Activated CD4-positive, alpha-beta T cell treated with anti-CD3 and anti-CD28 coated beads for 4 hours (primary cell): ENCODE measurements around the gene MCHR1.
"Not testable (repeated sequence)": the region's sequence is repeated elsewhere in the genome, so short reads cannot be mapped to it uniquely, and the experiment has no call there.

Experiments
- DNase-seq, 2 donors: peaks; one replicate each; pipeline ENCODE4 v3.0.0-alpha.2; 2020

The MCHR1 gene

GRCh38 chr22:40694411-40694810 lies 15.1 kb downstream of the MCHR1 start:
- DNase-seq, result no peak

- DNase-seq, result no peak
Observed at GRCh38 chr22:40701274-40701673, 22.0 kb downstream of the MCHR1 start.

GRCh38 chr22:40703174-40703573 lies 23.9 kb downstream of the MCHR1 start:
- DNase-seq, result no peak

- DNase-seq, result no peak
Observed at GRCh38 chr22:40703736-40704135, 24.5 kb downstream of the MCHR1 start.

GRCh38 chr22:40705918-40706682 lies 26.8 kb downstream of the MCHR1 start:
- no peak for DNase-seq

GRCh38 chr22:40707154-40707553 lies 27.9 kb downstream of the MCHR1 start:
- no peak for DNase-seq

GRCh38 chr22:40708177-40708576 lies 28.9 kb downstream of the MCHR1 start:
- no peak for DNase-seq

GRCh38 chr22:40709752-40710413 lies 30.6 kb downstream of the MCHR1 start:
- DNase-seq, result no peak

GRCh38 chr22:40712311-40712710 lies 33.0 kb downstream of the MCHR1 start:
- DNase-seq, result no peak

GRCh38 chr22:40714499-40715337 lies 35.4 kb downstream of the MCHR1 start:
- DNase-seq, result no peak

- DNase-seq, result no peak
Observed at GRCh38 chr22:40716116-40716515, 36.8 kb downstream of the MCHR1 start.

- not testable (repeated sequence) for DNase-seq
Observed at GRCh38 chr22:40717657-40718056, 38.4 kb downstream of the MCHR1 start.

- DNase-seq, result no peak
Observed at GRCh38 chr22:40718250-40719204, 39.2 kb downstream of the MCHR1 start.

- DNase-seq, result no peak
Observed at GRCh38 chr22:40719599-40719998, 40.3 kb downstream of the MCHR1 start.

GRCh38 chr22:40720156-40720537 lies 40.9 kb downstream of the MCHR1 start:
- not testable (repeated sequence) for DNase-seq

GRCh38 chr22:40720538-40721256 lies 41.4 kb downstream of the MCHR1 start:
- no peak for DNase-seq

GRCh38 chr22:40721266-40721665 lies 42.0 kb downstream of the MCHR1 start:
- no peak for DNase-seq

- DNase-seq, result no peak
Observed at GRCh38 chr22:40723396-40723933, 44.2 kb downstream of the MCHR1 start.

- no peak for DNase-seq
Observed at GRCh38 chr22:40726514-40726913, 47.2 kb downstream of the MCHR1 start.

GRCh38 chr22:40727070-40727963 lies 48.0 kb downstream of the MCHR1 start:
- DNase-seq, result no peak
